CD4-positive, alpha-beta T cell treated with Interleukin-4 for 1 hour (primary cell): ENCODE results near the gene MAST2.

Experiments used
- DNase-seq, 2 donors: peaks; one replicate each; pipeline ENCODE4 v3.0.0-alpha.2; 2020 to 2022

The MAST2 gene

GRCh38 chr1:46076343-46076742, 272.9 kb downstream of the MAST2 start:
- no peak for DNase-seq

GRCh38 chr1:46077644-46078043, 274.2 kb downstream of the MAST2 start:
- DNase-seq = no peak

DNA sequence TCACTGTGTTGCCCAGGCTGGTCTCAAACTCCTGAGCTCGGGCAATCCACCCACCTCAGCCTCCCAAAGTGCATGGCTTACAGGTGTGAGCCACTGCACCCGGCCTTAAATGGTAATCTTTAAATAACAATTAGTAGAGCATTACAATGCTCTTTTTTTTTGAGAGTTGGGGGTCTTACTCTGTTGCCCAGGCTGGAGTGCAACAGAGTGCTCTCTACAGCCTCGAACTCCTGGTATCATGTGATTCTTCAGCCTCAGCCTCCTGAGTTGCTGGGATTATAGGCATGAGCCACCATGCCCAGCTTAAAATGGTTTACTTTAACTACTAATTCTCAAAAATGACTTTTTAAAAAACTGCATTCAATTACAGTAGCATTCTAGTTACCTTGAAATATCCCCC, 276.8 kb downstream of the MAST2 start:
- DNase-seq = no peak

GRCh38 chr1:46081206-46081605, 277.8 kb downstream of the MAST2 start:
- no peak for DNase-seq

- DNase-seq = no peak
These were observed 278.2 kb downstream of the MAST2 start for GRCh38 chr1:46081619-46082018.

DNA sequence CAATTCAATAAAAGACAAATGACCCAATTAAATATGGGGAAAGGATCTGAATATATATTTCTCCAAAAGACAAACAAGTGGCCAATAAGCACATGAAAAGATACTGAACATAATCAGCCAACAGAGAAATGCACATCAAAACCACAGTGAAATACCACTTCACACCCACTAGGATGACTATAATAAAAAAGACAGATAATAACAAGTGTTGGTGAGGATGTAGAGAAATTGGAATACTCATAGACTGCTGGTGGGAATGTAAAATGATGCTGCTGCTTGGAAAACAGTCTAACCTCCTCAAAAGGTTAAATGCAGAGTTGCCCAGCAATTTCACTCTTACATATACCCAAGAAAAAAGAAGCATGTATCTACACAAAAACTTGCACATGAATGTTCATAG, 280.2 kb downstream of the MAST2 start:
- DNase-seq = no peak

DNA sequence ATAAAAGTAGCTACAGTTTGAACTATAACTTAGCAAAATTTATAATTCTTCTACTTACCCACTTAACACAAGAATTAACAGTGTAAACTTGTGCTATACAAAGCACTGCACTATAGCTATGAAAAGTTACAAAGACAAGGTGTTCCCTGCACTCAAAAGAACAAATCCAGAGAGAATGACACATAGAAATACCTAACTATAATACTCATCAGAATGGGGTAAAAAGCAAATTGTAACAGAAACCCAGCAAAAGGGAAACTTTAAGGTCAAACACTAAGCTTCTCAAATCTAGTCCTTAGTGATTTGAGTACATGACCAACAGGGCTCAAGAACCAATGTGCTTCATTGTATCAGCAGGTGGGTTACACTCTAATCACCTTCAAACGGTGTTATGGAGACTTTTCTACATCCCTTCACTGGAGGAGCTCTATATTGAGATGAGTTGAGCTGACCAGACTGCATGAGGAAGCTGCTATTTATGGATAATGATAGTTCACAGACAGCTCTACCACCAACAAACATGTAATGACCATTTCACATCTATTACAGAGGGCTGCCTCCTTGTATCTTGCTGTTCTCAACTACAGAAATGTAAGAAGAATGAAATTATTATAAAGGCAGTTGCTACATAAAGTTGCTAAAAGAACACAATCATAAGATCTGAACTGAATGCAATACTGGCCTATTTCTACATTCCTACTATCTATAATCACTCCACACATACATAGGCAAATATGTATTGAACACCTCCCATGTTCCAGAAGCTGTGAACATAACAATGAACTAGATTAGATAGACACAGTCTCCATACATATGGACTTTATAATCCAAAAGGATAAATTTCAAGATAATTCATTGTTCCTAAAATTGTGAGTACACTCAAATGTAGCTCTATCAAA, 281.4 kb downstream of the MAST2 start:
- no peak for DNase-seq
